Adrenal gland (tissue), 5 donors: ENCODE measurements around the gene REPS2.

Source experiments
- CTCF ChIP-seq, 6 experiments: fragments of 450-650 bp in 4 of 6; fragments of 200-600 bp in 2 of 6; sonication (generic) in 1 of 6; IDR thresholded peaks; 1 replicate in 5 of 6; 2 replicates in 1 of 6; pipeline versions ENCODE4 v1.5.1 to v1.8.0; 2016 to 2021; ENCODE audit warnings: antibody characterized with exemption in 6 of 6, mild to moderate bottlenecking in 2 of 6, moderate library complexity in 1 of 6
- POLR2A ChIP-seq, 2 donors: fragments of 450-650 bp; IDR thresholded peaks; one replicate each; pipeline ENCODE4 v1.6.1; 2017; ENCODE audit warnings: antibody characterized with exemption in 2 of 2, mild to moderate bottlenecking in 2 of 2, moderate library complexity in 1 of 2
- donor health status: DM: no; HTN: no; CAD: no.

- TF ChIP-seq CTCF (IDR thresholded peaks at IDR 0.05), result no peak
- TF ChIP-seq POLR2A (IDR thresholded peaks at IDR 0.05), result no peak
Measured at GRCh38 chrX:17120816-17121215, 174.4 kb downstream of the REPS2 start.
